Activated CD8-positive, alpha-beta memory T cell treated with anti-CD3 and anti-CD28 coated beads, Interleukin-2, amount 50 U/mL, for 1 hour (primary cell): Measurements from ENCODE around the gene PCDH18.
"Not testable (repeated sequence)": the region's sequence is repeated elsewhere in the genome, so short reads cannot be mapped to it uniquely, and the experiment has no call there.

Source experiments
- DNase-seq: peaks from one replicate; pipeline ENCODE4 v3.0.0-alpha.2; 2020; ENCODE audit errors: extremely low read depth

Gene PCDH18

GRCh38 chr4:137529432-137529831 lies 2.9 kb downstream of the PCDH18 start:
- no peak for DNase-seq

- no peak for DNase-seq
Measured at GRCh38 chr4:137528673-137529072, 3.6 kb downstream of the PCDH18 start.

DNA sequence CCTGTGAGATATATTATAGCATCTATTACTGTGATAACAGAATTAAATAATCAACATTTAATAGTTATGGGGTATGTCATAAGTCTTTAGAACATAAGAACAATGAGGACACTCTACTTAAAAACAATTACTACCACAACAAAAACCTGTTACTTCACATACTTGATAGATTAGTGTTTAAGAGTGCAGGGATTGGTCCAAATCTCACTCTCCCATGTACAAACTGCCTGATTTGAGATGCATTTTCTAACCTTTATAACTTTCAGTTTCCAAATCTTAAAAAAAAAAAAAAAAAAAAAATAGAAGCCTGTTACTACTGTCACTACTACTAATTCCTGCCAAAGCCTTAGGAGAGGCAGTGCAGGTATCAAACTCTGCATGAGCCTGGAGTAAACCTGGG lies 5.6 kb downstream of the PCDH18 start:
- DNase-seq: no peak

DNA sequence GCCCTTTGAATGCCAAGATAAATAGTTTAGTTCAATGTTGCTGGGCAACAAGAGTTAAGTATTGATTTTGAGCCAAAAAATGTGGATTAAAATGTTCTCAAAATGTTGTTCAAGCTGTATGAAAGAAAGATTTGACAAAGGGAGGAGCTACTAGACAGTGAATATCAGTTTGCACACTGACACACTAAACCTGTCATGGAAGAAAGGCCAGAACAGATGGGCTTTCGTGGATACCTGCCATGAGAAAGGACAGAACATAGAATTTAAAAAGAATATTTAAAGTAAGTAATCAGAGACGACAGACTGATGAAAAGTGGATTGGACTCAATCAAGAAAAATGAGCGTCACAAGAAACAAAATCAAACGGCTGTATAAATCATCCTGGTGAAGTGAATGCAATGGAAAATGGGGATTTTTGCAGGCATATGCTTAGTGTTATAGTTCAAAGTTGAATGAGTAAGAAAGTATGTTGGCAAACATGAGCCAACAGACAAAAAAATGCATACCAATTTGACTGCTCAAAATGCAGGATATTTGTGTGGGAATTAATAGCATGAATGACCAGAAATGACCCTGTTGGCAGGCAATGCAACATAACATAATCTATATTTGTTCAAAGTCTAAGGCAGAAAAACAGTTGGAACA lies 7.4 kb downstream of the PCDH18 start:
- no peak for DNase-seq

DNA sequence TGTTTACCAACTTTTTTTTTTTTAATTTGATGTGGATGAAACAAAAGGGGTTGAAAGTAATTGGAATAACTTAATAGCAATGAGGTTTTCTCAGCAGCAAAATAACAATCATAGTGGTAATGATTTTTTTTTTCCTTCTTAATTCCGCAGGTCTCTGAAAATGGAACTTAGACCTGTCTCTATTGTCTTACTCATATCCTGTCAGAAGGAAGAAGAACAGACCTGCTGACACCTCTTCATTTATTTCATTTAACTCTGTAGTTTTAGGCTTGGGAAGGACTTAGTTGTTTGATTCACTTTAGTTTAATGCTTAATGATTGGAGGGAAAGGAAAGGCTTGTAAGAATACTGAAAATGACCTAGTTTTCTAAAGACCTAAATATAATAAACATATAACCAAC lies 9.0 kb downstream of the PCDH18 start:
- DNase-seq: no peak

- no peak for DNase-seq
Measured at GRCh38 chr4:137521053-137521452, 11.2 kb downstream of the PCDH18 start.

GRCh38 chr4:137519406-137519805 lies 12.9 kb downstream of the PCDH18 start:
- DNase-seq: no peak

- DNase-seq: not testable (repeated sequence)
Measured at GRCh38 chr4:137517323-137517722, 15.0 kb downstream of the PCDH18 start.

DNA sequence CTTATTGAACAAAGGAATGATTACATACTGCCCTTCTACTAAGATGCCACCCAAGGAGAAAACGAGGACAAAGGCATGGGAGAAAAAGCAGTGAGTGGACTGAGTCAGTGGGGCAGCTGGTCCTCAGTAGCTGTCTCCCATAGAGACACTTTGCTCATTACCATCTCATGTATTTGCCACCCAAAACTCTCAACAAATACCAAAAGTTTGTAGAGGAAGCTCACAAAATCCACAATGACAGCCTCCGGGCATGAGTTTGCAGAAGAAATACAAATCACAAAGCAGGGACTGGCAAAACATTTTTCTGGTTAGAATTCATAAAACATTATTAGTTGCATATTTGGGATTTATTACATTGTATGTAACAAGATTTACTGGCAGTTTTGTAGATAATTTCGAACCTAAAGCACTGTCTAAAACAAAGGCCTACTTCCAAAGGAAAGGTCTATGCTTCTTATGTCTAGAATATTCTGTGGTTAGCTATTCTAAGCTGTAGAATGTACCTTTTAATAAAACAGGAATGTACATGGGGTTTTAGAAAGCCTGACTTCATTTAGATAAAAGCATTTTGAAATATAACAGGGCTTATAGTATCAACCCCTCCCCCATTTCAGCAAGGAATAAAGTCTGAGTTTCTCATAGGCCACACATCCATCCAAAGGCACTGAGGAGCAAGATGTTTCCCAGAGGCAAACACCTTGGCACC lies 17.7 kb downstream of the PCDH18 start:
- DNase-seq: no peak

- DNase-seq: no peak
Measured at GRCh38 chr4:137510557-137511265, 21.6 kb downstream of the PCDH18 start.

GRCh38 chr4:137509855-137510282 lies 22.4 kb downstream of the PCDH18 start:
- no peak for DNase-seq

GRCh38 chr4:137502339-137503129 lies 29.8 kb downstream of the PCDH18 start:
- no peak for DNase-seq

- DNase-seq: not testable (repeated sequence)
Measured at GRCh38 chr4:137496267-137496666, 36.0 kb downstream of the PCDH18 start.

- no peak for DNase-seq
Measured at GRCh38 chr4:137495578-137495977, 36.7 kb downstream of the PCDH18 start.

DNA sequence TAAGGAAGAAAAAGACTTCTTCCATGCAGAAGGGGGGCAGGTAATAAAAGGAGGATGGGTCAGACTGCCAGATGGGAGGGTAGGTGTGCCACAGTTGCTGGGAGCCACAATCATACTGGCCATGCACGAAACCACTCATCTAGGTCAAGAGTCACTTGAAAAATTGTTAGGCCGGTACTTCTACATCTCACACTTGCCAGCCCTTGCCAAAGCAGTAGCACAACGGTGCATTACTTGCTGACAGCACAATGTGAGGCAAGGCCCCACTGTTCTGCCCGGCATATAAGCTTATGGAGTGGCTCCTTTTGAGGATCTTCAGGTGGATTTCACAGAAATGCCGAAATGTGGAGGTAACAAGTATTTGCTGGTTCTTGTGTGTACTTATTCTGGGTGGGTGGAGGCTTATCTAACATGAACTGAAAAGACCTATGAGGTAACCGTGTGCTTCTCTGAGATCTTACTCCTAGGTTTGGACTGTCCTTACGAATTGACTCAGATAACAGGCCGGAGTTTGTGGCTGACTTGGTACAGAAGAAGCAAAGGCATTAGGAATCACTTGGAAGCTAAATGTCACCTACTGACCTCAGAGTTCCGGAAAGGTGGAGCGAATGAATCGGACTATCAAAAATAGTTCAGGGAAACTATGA lies 48.9 kb downstream of the PCDH18 start:
- not testable (repeated sequence) for DNase-seq

GRCh38 chr4:137479657-137480056 lies 52.6 kb downstream of the PCDH18 start:
- not testable (repeated sequence) for DNase-seq

DNA sequence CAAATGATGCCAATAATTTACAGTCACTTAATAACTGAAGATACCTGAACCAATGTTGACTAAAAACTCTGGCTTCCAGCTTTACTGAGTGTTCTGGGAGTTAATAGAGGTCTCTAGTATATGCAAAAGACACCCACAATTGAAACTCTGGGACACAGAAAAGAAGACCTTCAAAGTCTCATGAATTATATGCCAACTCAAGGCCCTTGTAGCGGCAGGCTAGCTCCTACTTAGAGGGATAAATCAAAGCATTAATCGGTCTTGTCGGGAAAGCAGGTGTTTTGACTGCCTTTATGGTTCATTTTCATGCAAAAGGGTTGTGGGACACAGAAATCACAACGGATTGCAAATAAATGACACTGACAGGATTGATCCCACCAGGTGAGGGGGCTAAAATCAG lies 55.9 kb downstream of the PCDH18 start:
- DNase-seq: no peak

DNA sequence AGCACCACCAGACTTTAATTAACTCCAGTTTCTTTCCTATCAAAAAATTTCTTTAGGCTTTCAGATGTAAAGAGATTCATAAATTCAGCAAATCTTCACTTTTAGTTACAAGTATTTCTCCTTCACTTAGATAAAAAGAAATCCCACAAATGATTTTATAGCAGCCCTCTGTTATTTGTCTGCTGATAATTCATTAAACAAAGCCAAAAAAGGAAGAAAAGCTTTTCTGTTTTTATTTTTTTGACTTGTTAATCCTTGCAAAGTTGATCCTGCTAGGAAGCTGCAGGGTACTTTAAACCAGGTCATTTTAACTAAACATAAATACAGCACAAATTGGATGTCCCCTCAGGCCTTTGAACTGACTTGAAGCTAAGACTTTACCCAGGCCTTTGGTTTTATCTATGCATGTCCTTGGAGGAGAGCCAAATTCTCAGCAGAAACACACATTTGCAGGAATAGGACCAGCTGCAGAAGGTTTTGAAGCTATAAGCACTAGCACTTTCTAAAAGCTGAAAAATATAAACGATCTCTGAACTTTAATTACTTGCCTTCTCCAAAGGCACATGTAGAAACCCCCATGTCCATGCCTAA lies 57.5 kb downstream of the PCDH18 start:
- DNase-seq: no peak

- no peak for DNase-seq
Measured at GRCh38 chr4:137471895-137472294, 60.4 kb downstream of the PCDH18 start.

- DNase-seq: no peak
Measured at GRCh38 chr4:137471461-137471860, 60.8 kb downstream of the PCDH18 start.

- no peak for DNase-seq
Measured at GRCh38 chr4:137470806-137471205, 61.5 kb downstream of the PCDH18 start.
